Right atrium auricular region (tissue), 2 donors: Measurements from ENCODE around the gene ZNF444. TPM values are rescaled to one million over a fixed set of nuclear protein-coding genes. Genes with fewer than 3 reads are reported as not detected.
A peak's percentile ranks its signal among the peaks of the same experiment; 100 is the strongest.

Experiments used
- DNase-seq: peaks from one replicate; pipeline ENCODE4 v3.0.0-alpha.2; 2019; ENCODE audit warnings: low spot score
- H3K27ac ChIP-seq, 2 donors: fragments of 200-600 bp; sonication (generic); 1 replicate in 1 of 2; 2 replicates in 1 of 2; pipeline ENCODE4 v1.5.1; 2016 to 2019
- H3K27me3 ChIP-seq, 2 donors: fragments of 200-600 bp; sonication (generic); one replicate each; pipeline versions ENCODE4 v1.5.1 to v1.6.0; 2017 to 2019
- H3K36me3 ChIP-seq: fragments of 200-600 bp; sonication (generic); one replicate; pipeline ENCODE4 v1.5.1; 2016
- H3K4me1 ChIP-seq, 2 donors: fragments of 200-600 bp; sonication (generic); one replicate each; pipeline versions ENCODE4 v1.5.1 to v1.6.0; 2017 to 2019
- H3K4me3 ChIP-seq, 2 donors: fragments of 200-600 bp; sonication (generic); 1 replicate in 1 of 2; 2 replicates in 1 of 2; pipeline ENCODE4 v1.5.1; 2017 to 2019; ENCODE audit warnings: mild to moderate bottlenecking in 1 of 2, moderate library complexity in 1 of 2
- H3K9me3 ChIP-seq, 2 donors: fragments of 200-600 bp; sonication (generic); one replicate each; pipeline ENCODE4 v1.5.1; 2019
- total RNA-seq, 2 donors: library from RNA; depleted of rRNA; stranded (reverse); fragments of >200 nt; gene quantifications; one replicate each; pipeline ENCODE4 v1.1.0, GENCODE V29; 2016
- TF ChIP-seq, protein P1 (sequence below), 2 donors: fragments of 200-600 bp; sonication (generic); IDR thresholded peaks; one replicate each; pipeline ENCODE4 v1.5.1; 2019; ENCODE audit warnings: antibody characterized with exemption in 2 of 2

ZNF444 gene
- total RNA-seq, 2 donors from 2014 or later = 26.1 to 30.9 TPM

GRCh38 chr19:56131651-56132050, 9.4 kb upstream of the ZNF444 start:
- no peaks in the 10 kb centered on the region for H3K27me3 ChIP-seq
- no peak overlapping the region for H3K4me3 ChIP-seq
- TF ChIP-seq, protein P1, sequence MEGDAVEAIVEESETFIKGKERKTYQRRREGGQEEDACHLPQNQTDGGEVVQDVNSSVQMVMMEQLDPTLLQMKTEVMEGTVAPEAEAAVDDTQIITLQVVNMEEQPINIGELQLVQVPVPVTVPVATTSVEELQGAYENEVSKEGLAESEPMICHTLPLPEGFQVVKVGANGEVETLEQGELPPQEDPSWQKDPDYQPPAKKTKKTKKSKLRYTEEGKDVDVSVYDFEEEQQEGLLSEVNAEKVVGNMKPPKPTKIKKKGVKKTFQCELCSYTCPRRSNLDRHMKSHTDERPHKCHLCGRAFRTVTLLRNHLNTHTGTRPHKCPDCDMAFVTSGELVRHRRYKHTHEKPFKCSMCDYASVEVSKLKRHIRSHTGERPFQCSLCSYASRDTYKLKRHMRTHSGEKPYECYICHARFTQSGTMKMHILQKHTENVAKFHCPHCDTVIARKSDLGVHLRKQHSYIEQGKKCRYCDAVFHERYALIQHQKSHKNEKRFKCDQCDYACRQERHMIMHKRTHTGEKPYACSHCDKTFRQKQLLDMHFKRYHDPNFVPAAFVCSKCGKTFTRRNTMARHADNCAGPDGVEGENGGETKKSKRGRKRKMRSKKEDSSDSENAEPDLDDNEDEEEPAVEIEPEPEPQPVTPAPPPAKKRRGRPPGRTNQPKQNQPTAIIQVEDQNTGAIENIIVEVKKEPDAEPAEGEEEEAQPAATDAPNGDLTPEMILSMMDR (IDR thresholded peaks at IDR 0.05) = no peak
- DNase-seq = no peak
- H3K36me3 ChIP-seq = no peaks in the 10 kb centered on the region
- no peaks in the 10 kb centered on the region for H3K9me3 ChIP-seq
- peaks cover 0 to 12% of the 10 kb centered on the region in 2 donors for H3K4me1 ChIP-seq
- H3K27ac ChIP-seq = peak overlapping the region in 1 of 2 donors; percentile 44

- Histone ChIP-seq H3K27me3 (no peaks in the 10 kb centered on the region), H3K36me3 (no peaks in the 10 kb centered on the region), H3K9me3 (no peaks in the 10 kb centered on the region), H3K4me1 (peaks cover 0 to 12% of the 10 kb centered on the region in 2 donors), H3K4me3 (no peak overlapping the region), H3K27ac (peak overlapping the region; percentile 1 to 44)
- TF ChIP-seq, protein P1 (IDR thresholded peaks at IDR 0.05) = no peak
- DNase-seq = no peak
Observed at GRCh38 chr19:56132316-56132822, 8.7 kb upstream of the ZNF444 start.

DNA sequence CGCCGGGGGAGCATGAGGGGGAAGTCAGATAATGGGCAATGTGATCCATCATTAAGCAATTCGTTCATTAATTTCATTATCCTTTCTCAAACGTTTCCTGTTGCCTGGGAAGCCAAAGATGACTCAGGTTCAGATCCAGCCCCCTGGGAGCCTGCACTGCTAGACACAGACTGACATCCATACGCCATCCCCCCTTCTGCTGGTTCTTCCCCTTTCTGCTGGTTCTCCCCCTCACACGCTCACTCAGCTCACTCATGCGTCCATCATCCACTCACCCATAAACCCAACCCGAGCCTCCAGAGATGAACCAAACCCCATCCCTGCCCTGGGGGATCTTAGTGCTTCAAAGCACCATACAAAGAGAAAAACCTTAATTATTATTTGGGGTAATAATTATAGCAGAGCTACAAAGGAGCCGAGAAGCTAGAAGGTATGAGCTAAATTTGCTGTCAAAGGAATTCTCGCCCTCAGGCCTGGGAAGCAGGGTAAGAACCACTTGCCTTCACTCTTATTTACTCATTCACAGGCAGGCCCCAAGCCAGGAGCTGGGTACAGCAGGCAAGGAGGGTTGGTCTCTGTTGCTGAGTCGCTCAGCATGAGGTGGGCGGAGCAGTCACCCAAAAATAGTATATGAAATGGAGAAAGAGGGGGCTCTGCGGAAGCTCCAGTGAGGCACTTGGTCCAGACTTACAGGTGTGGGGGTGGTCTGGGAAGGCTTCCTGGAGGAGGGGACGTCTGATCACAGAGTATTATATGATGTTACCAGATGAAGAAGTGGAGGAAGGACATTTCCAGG, 7.0 kb upstream of the ZNF444 start:
- H3K9me3 ChIP-seq = no peaks in the 10 kb centered on the region
- TF ChIP-seq, protein P1 (IDR thresholded peaks at IDR 0.05) = no peak
- DNase-seq = no peak
- no peak overlapping the region for H3K27ac ChIP-seq
- H3K36me3 ChIP-seq = no peaks in the 10 kb centered on the region
- H3K27me3 ChIP-seq = no peaks in the 10 kb centered on the region
- peaks cover 0 to 12% of the 10 kb centered on the region in 2 donors for H3K4me1 ChIP-seq
- no peak overlapping the region for H3K4me3 ChIP-seq

- no peak overlapping the region for H3K4me3 ChIP-seq
- H3K27ac ChIP-seq = no peak overlapping the region
- DNase-seq = no peak
- no peaks in the 10 kb centered on the region for H3K27me3 ChIP-seq
- TF ChIP-seq, protein P1 (IDR thresholded peaks at IDR 0.05) = no peak
- peaks cover 0 to 12% of the 10 kb centered on the region in 2 donors for H3K4me1 ChIP-seq
- no peaks in the 10 kb centered on the region for H3K9me3 ChIP-seq
- H3K36me3 ChIP-seq = no peaks in the 10 kb centered on the region
Observed at GRCh38 chr19:56134654-56134921, 6.5 kb upstream of the ZNF444 start.

- no peaks in the 10 kb centered on the region for H3K27me3 ChIP-seq
- no peaks in the 10 kb centered on the region for H3K9me3 ChIP-seq
- TF ChIP-seq, protein P1 (IDR thresholded peaks at IDR 0.05) = no peak
- H3K4me1 ChIP-seq = peaks cover 0 to 19% of the 10 kb centered on the region in 2 donors
- no peaks in the 10 kb centered on the region for H3K36me3 ChIP-seq
- H3K4me3 ChIP-seq = no peak overlapping the region
- H3K27ac ChIP-seq = no peak overlapping the region
- no peak for DNase-seq
Observed at GRCh38 chr19:56136362-56136761, 4.7 kb upstream of the ZNF444 start.
